Measurements from ENCODE around the gene EDEM3. TPM values are rescaled to one million over a fixed set of nuclear protein-coding genes. Genes with fewer than 3 reads are reported as not detected.
A peak's percentile ranks its signal among the peaks of the same experiment; 100 is the strongest.
"Not testable (repeated sequence)": the region's sequence is repeated elsewhere in the genome, so short reads cannot be mapped to it uniquely, and the experiment has no call there.

EDEM3 gene
- total RNA-seq, 2 donors from 2014 or later, result 21.5 to 33.6 TPM

- Mint-ChIP-seq H3K9me3 (no peaks in the 10 kb centered on the region), H3K27ac (no peak overlapping the region), H3K4me3 (no peak overlapping the region), H3K4me1 (ENCODE audit: low read depth in 2 of 2) (peaks cover 0 to 5% of the 10 kb centered on the region in 2 donors), H3K36me3 (peaks cover 15% of the 10 kb centered on the region), H3K27me3 (no peaks in the 10 kb centered on the region)
- ATAC-seq (no peak), DNase-seq (ENCODE audit: low spot score) (no peak)
These were observed 62.8 kb downstream of the EDEM3 start for GRCh38 chr1:184691719-184692324.

- Mint-ChIP-seq H3K27ac (no peak overlapping the region), H3K9me3 (no peaks in the 10 kb centered on the region), H3K27me3 (peaks cover 0 to 2% of the 10 kb centered on the region in 2 donors), H3K4me3 (no peak overlapping the region), H3K4me1 (ENCODE audit: low read depth in 2 of 2) (peaks cover 0 to 5% of the 10 kb centered on the region in 2 donors), H3K36me3 (peaks cover 2% of the 10 kb centered on the region)
- no peak for DNase-seq (ENCODE audit: low spot score)
- no peak for ATAC-seq
These were observed 68.1 kb downstream of the EDEM3 start for GRCh38 chr1:184686540-184686939.

- Mint-ChIP-seq H3K27me3 (peaks cover 2 to 7% of the 10 kb centered on the region in 2 donors), H3K27ac (no peak overlapping the region), H3K36me3 (peaks cover 11% of the 10 kb centered on the region), H3K9me3 (peaks cover 3% of the 10 kb centered on the region), H3K4me1 (ENCODE audit: low read depth in 2 of 2) (peaks cover 0 to 5% of the 10 kb centered on the region in 2 donors), H3K4me3 (no peak overlapping the region)
- ATAC-seq (no peak), DNase-seq (ENCODE audit: low spot score) (no peak)
These were observed 69.5 kb downstream of the EDEM3 start for GRCh38 chr1:184685116-184685515.

- Mint-ChIP-seq H3K27me3 (peaks cover 2 to 7% of the 10 kb centered on the region in 2 donors), H3K9me3 (peaks cover 3% of the 10 kb centered on the region), H3K4me3 (no peak overlapping the region), H3K27ac (no peak overlapping the region), H3K4me1 (ENCODE audit: low read depth in 2 of 2) (peaks cover 0 to 2% of the 10 kb centered on the region in 2 donors), H3K36me3 (peaks cover 11% of the 10 kb centered on the region)
- no peak for DNase-seq (ENCODE audit: low spot score)
- no peak for ATAC-seq
These were observed 70.2 kb downstream of the EDEM3 start for GRCh38 chr1:184684285-184685074.

- peaks cover 4 to 7% of the 10 kb centered on the region in 2 donors for H3K27me3 Mint-ChIP-seq
- peaks cover 3% of the 10 kb centered on the region for H3K9me3 Mint-ChIP-seq
- no peaks in the 10 kb centered on the region for H3K4me1 Mint-ChIP-seq (ENCODE audit: low read depth in 2 of 2)
- ATAC-seq (no peak), DNase-seq (ENCODE audit: low spot score) (no peak)
- H3K36me3 Mint-ChIP-seq, result peaks cover 17% of the 10 kb centered on the region
- H3K4me3 Mint-ChIP-seq, result no peak overlapping the region
- H3K27ac Mint-ChIP-seq, result no peak overlapping the region
These were observed 71.7 kb downstream of the EDEM3 start for GRCh38 chr1:184682956-184683355.

GRCh38 chr1:184680611-184681225, 73.9 kb downstream of the EDEM3 start:
- Mint-ChIP-seq H3K36me3 (peaks cover 17% of the 10 kb centered on the region), H3K27me3 (peaks cover 13 to 18% of the 10 kb centered on the region in 2 donors)
- ATAC-seq; DNase-seq (ENCODE audit: low spot score); H3K27ac Mint-ChIP-seq; H3K9me3 Mint-ChIP-seq; H3K4me3 Mint-ChIP-seq; H3K4me1 Mint-ChIP-seq (ENCODE audit: low read depth in 2 of 2): not testable (repeated sequence)

GRCh38 chr1:184679472-184679871, 75.2 kb downstream of the EDEM3 start:
- H3K9me3 Mint-ChIP-seq, result not testable (repeated sequence)

GRCh38 chr1:184677344-184677743, 77.3 kb downstream of the EDEM3 start:
- Mint-ChIP-seq H3K27ac (no peak overlapping the region), H3K36me3 (peaks cover 17% of the 10 kb centered on the region), H3K27me3 (peaks cover 26 to 38% of the 10 kb centered on the region in 2 donors), H3K9me3 (peaks cover 3% of the 10 kb centered on the region), H3K4me1 (ENCODE audit: low read depth in 2 of 2) (no peaks in the 10 kb centered on the region), H3K4me3 (no peak overlapping the region)
- DNase-seq (ENCODE audit: low spot score) (no peak), ATAC-seq (no peak)

More at GRCh38 chr1:184679472-184679871, 75.2 kb downstream of the EDEM3 start:
- DNase-seq (ENCODE audit: low spot score); H3K4me1 Mint-ChIP-seq (ENCODE audit: low read depth in 2 of 2); H3K27ac Mint-ChIP-seq; ATAC-seq; H3K4me3 Mint-ChIP-seq: not testable (repeated sequence)
- H3K27me3 Mint-ChIP-seq, result peaks cover 17 to 26% of the 10 kb centered on the region in 2 donors
- H3K36me3 Mint-ChIP-seq, result peaks cover 17% of the 10 kb centered on the region

GRCh38 chr1:184673305-184673704, 81.4 kb downstream of the EDEM3 start:
- DNase-seq (ENCODE audit: low spot score) (no peak), ATAC-seq (no peak)
- no peaks in the 10 kb centered on the region for H3K4me1 Mint-ChIP-seq (ENCODE audit: low read depth in 2 of 2)
- no peak overlapping the region for H3K27ac Mint-ChIP-seq
- peaks cover 28 to 45% of the 10 kb centered on the region in 2 donors for H3K27me3 Mint-ChIP-seq
- H3K9me3 Mint-ChIP-seq, result no peaks in the 10 kb centered on the region
- H3K36me3 Mint-ChIP-seq, result no peaks in the 10 kb centered on the region
- H3K4me3 Mint-ChIP-seq, result no peak overlapping the region

GRCh38 chr1:184672013-184672726, 82.5 kb downstream of the EDEM3 start:
- H3K4me1 Mint-ChIP-seq (ENCODE audit: low read depth in 2 of 2), result no peaks in the 10 kb centered on the region
- H3K9me3 Mint-ChIP-seq, result no peaks in the 10 kb centered on the region
- H3K27me3 Mint-ChIP-seq, result peaks cover 28 to 45% of the 10 kb centered on the region in 2 donors
- ATAC-seq (no peak), DNase-seq (ENCODE audit: low spot score) (no peak)
- no peak overlapping the region for H3K4me3 Mint-ChIP-seq
- no peaks in the 10 kb centered on the region for H3K36me3 Mint-ChIP-seq
- H3K27ac Mint-ChIP-seq, result no peak overlapping the region

GRCh38 chr1:184669391-184669790, 85.3 kb downstream of the EDEM3 start:
- DNase-seq (ENCODE audit: low spot score) (no peak), ATAC-seq (no peak)
- H3K27me3 Mint-ChIP-seq, result peaks cover 22 to 41% of the 10 kb centered on the region in 2 donors
- H3K36me3 Mint-ChIP-seq, result no peaks in the 10 kb centered on the region
- H3K27ac Mint-ChIP-seq, result no peak overlapping the region
- no peaks in the 10 kb centered on the region for H3K4me1 Mint-ChIP-seq (ENCODE audit: low read depth in 2 of 2)
- no peak overlapping the region for H3K4me3 Mint-ChIP-seq
- H3K9me3 Mint-ChIP-seq, result no peaks in the 10 kb centered on the region

- peaks cover 12 to 15% of the 10 kb centered on the region in 2 donors for H3K27me3 Mint-ChIP-seq
These were observed 89.3 kb downstream of the EDEM3 start for GRCh38 chr1:184665360-184665759.

GRCh38 chr1:184664661-184665060, 90.0 kb downstream of the EDEM3 start:
- peaks cover 12 to 15% of the 10 kb centered on the region in 2 donors for H3K27me3 Mint-ChIP-seq
- ATAC-seq (peak in 1 of 2 donors; percentile 43), DNase-seq (ENCODE audit: low spot score) (no peak)
- H3K4me3 Mint-ChIP-seq, result no peak overlapping the region
- H3K4me1 Mint-ChIP-seq (ENCODE audit: low read depth in 2 of 2), result peaks cover 5 to 10% of the 10 kb centered on the region in 2 donors
- H3K27ac Mint-ChIP-seq, result no peak overlapping the region
- no peaks in the 10 kb centered on the region for H3K9me3 Mint-ChIP-seq
- no peaks in the 10 kb centered on the region for H3K36me3 Mint-ChIP-seq

More at GRCh38 chr1:184665360-184665759, 89.3 kb downstream of the EDEM3 start:
- ATAC-seq (no peak), DNase-seq (ENCODE audit: low spot score) (no peak)
- H3K4me1 Mint-ChIP-seq (ENCODE audit: low read depth in 2 of 2), result peaks cover 5 to 10% of the 10 kb centered on the region in 2 donors
- no peaks in the 10 kb centered on the region for H3K36me3 Mint-ChIP-seq
- H3K9me3 Mint-ChIP-seq, result no peaks in the 10 kb centered on the region
- H3K4me3 Mint-ChIP-seq, result no peak overlapping the region
- H3K27ac Mint-ChIP-seq, result no peak overlapping the region
